NCI-H2227 treated with DMSO at 0.1 percent for 48 hours (cell line): ENCODE measurements around the gene ANKS3.

Experiments
- DNase-seq: peaks from one replicate; lab custom pipeline; 2025; lab: John Stamatoyannopoulos, UW

The ANKS3 gene

GRCh38 chr16:4696905-4697847 lies 36.9 kb downstream of the ANKS3 start:
- DNase-seq: no peak

GRCh38 chr16:4696172-4696904 lies 37.7 kb downstream of the ANKS3 start:
- DNase-seq: no peak

GRCh38 chr16:4695473-4696171 lies 38.4 kb downstream of the ANKS3 start:
- DNase-seq: no peak

GRCh38 chr16:4694642-4695451 lies 39.2 kb downstream of the ANKS3 start:
- peak; percentile 6 for DNase-seq

- no peak for DNase-seq
Measured at GRCh38 chr16:4693956-4694641, 40.0 kb downstream of the ANKS3 start.

GRCh38 chr16:4693296-4693955 lies 40.6 kb downstream of the ANKS3 start, which contains the start of gene NUDT16L1:
NUDT16L1 (plus strand) TSS chr16:4693562; CDS start chr16:4693727, 165 bp downstream.
- DNase-seq: peak; percentile 93

- DNase-seq: no peak
Measured at GRCh38 chr16:4692460-4693295, 41.4 kb downstream of the ANKS3 start.

- DNase-seq: no peak
Measured at GRCh38 chr16:4691666-4692412, 42.2 kb downstream of the ANKS3 start.

GRCh38 chr16:4690946-4691665 lies 43.0 kb downstream of the ANKS3 start:
- no peak for DNase-seq

- DNase-seq: no peak
Measured at GRCh38 chr16:4689864-4690704, 44.0 kb downstream of the ANKS3 start.

GRCh38 chr16:4689091-4689671 lies 44.9 kb downstream of the ANKS3 start:
- DNase-seq: no peak

GRCh38 chr16:4688674-4689045 lies 45.4 kb downstream of the ANKS3 start:
- DNase-seq: no peak

GRCh38 chr16:4687946-4688673 lies 46.0 kb downstream of the ANKS3 start:
- no peak for DNase-seq

- DNase-seq: no peak
Measured at GRCh38 chr16:4687416-4687815, 46.7 kb downstream of the ANKS3 start.

- DNase-seq: no peak
Measured at GRCh38 chr16:4686497-4687210, 47.4 kb downstream of the ANKS3 start.
